CD4-positive, alpha-beta T cell treated with Interleukin-15 for 1 hour (primary cell): ENCODE measurements around the gene ADAM17.
"Not testable (repeated sequence)": the region's sequence is repeated elsewhere in the genome, so short reads cannot be mapped to it uniquely, and the experiment has no call there.

Source experiments
- DNase-seq: peaks from one replicate; pipeline ENCODE4 v3.0.0-alpha.2; 2020

ADAM17 gene

DNA sequence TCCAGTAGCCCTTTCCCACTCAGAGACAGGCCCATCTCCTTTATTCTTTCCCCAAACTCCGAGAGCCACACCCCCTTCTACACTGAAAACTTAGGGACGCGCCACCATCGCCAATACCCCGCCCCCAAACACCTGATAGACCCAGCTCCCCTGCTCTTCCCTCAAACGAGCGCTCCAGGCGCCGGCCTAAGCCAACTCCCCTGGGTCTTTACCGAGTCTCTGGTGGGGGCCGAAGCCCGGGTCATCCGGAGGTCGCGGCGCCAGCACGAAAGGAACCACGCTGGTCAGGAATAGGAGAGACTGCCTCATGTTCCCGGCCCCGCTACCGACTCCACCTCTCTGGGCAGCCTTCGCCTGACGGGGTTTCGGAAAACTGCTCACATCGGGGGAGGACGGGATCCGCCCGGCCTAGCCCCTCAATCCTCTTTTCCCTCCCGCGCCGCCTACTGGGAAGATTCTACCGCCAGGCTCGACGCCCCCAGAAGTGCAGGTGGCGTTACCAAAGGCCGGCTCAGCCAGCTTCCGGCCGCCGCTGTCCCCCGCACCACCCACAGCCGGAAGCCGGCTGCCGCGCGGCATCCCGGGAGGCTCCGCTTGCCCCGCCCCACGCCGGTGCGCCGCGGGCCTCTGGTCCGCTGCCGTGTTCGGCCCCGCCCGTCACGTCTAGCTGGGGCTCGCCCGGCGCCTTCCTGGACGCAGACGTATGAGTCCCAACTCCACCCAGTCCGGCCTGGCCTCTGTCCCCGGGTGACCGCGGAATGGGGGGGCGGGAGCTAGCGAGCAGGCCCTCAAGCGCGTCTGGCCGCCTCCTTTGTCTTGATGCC, at the start of gene ADAM17:
Gene ADAM17, minus strand, starts transcription at position 534 of the 824 bp plus-strand sequence. Its CDS starts 225 bp downstream, at position 309.
- DNase-seq: peak; percentile 92

GRCh38 chr2:9602412-9602811, 46.8 kb upstream of the ADAM17 start:
- DNase-seq: no peak

DNA sequence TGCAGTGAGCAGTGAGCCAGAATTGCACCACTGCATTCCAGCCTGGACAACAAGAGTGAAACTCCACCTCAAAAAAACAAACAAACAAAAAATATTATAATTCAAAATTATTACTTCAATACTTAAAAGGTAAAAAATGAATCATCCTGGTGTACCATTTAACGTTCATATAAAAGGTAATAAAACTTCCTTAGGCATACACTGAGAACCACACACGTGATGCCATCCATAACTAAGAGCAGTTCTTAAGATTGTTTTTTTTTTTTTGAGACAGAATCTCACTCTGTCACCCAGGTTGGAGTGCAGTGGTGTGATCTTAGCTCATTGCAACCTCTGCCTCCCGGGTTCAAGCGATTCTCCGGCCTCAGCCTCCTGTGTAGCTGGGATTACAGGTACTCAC, 45.8 kb upstream of the ADAM17 start:
- no peak for DNase-seq

GRCh38 chr2:9599430-9599829, 43.8 kb upstream of the ADAM17 start:
- DNase-seq: no peak

DNA sequence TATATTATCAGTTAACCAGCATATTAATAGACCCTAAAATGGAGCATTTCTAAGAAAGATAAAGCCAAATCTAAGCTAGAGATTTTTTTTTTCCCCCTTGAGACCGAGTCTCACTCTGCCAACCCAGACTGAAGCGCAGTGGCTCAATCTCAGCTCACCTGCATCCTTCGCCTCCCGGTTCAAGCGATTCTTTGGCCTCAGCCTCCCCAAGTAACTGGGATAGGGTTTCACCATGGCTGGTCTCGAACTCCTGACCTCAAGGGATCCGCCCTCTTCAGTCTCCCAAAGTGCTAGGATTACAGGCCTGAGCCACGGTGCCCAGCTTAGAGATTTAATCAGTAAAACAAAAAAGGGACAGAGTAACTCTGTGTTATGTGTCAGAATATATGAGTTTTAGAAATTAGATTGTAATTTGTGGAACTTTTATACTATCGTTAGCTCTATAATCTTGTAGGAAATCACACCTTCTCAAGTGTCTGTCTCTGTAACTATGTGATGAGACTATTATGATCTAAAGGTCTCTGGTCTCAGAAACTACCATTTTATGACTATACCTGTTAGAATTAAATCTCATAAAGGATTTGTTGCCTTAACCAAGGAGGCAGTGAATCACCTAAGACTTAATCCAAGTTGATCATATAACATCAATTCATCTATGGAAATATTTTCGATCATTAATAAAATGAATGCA, 41.1 kb upstream of the ADAM17 start:
- DNase-seq: no peak

DNA sequence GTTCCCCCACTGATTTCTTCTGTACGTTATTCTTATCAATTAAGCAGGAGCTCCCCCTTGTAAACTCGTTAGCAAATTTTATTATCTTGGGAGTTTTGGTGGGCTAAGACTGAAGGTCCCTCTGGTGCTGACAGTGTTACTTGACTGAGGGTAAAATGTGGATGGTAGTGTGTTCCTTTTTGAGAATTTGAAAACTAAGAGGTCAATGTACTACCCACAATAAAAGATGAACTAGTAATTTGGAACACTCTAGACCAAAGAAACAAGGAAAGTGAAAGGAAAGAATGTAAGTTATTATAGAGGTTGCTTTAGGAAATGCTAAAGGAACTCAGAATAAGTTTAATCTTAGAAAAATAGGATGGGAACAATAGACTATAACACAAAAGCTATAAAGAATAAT, 40.1 kb upstream of the ADAM17 start:
- no peak for DNase-seq

- DNase-seq: not testable (repeated sequence)
These were observed 39.6 kb upstream of the ADAM17 start for GRCh38 chr2:9595256-9595655.

- DNase-seq: no peak
These were observed 38.9 kb upstream of the ADAM17 start for GRCh38 chr2:9594366-9595054.

DNA sequence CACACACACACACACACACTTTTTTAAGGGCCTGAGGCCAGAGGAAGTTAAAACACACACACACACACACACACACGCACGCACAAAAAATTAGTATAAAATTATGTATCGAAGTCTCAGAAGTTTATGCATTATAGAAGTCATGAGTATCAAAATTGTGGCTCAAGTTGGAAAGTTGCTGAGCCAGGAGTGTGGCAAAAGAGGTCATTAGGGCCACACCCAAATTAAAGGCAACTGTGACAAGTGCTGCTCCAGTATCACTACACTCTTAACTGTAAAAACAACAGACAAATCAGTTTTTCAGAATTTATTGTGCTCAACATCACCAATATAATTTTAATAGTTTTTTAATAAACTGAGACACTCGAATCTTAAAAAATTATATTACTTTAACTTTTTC, 38.3 kb upstream of the ADAM17 start:
- no peak for DNase-seq

- DNase-seq: no peak
These were observed 37.1 kb upstream of the ADAM17 start for GRCh38 chr2:9592699-9593098.

DNA sequence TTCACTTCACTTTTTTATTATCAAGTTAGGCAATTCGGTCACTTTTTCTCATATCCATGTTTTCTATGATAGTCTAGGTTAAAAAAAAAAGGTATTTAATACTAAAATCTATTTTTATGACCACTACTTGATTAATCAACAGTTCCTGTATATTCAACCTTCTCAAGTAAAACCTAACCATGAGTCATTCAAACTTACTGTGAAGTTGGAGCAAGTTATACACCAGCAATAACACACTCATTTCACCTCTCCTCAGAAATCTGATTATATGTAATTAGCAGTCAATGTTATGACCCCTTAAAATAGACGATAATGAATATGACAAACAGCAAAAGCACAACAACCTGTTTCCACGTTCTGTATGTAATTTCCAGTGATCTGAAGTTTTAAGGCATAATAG, 35.0 kb upstream of the ADAM17 start:
- no peak for DNase-seq

DNA sequence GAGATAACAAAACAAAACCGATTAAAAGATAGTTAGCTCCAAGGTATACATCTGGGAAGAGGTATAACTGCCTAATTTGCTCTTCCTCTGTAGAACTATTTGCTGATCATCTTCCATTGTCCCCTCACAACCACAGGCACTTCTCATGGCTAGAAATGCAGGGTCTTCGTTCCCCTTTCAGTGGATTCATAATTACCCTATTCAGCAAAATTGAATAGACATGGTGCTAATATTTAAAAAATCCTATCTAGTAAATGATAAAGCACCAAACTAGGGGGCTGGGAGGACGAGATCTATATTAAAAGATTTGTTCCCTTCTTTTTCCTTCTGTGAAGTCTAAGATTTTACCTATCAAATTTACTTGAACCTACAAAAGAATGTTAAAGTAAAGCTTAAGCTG, 30.8 kb upstream of the ADAM17 start:
- no peak for DNase-seq

DNA sequence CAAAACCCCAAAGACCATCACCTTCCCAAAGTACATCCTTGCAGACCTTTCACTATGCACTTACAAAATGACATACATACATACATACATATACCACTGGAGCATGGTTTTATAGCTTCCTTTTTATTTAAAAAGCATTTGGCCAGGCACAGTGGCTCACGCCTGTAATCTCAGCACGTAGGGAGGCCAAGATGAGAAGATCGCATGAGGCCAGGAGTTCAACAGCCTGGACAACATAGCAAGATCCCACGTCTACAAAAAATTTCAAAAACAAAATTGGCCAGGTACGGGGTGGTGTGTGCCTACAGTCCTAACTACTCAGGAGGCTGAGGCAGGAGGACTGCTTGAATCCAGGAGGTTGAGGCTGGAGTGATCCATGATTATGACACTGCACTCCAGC, 29.9 kb upstream of the ADAM17 start:
- no peak for DNase-seq

- not testable (repeated sequence) for DNase-seq
These were observed 29.3 kb upstream of the ADAM17 start for GRCh38 chr2:9584902-9585301.

- no peak for DNase-seq
These were observed 27.0 kb upstream of the ADAM17 start for GRCh38 chr2:9582624-9583023.

DNA sequence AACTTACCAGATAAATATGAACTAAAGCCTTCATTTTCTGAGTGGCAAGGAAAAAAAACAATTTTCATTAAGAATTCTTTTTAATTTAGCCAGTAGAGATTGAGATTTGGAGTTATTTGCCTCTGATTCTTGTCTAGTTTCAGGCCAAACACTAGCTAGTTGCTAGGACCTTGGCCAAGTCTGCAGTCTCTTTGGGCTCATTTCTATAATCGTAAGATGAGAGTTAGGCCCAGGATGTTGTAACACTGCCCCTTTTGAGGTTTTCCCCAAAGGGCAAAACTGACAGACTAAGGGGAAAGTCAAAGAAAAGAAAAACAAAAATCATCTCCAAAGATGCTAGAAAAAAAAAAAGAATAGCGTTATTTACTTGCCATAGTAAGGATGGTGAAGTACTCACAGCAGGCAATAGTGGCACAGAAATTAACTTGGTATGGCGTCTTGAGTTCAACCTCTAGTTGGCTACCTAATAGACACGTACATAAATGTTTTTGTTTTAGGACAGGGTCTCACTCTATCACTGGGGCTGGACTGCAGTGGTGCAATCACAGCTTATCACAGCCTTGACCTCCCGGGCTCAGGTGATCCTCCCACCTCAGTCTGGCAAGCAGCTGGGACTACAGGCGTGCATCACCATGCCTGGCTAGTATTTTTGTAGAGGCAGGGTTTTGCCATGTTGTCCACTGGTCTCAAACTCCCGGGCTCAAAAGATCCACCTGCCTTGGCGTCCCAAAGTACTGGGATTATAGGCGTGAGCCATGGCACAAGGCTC, 23.0 kb upstream of the ADAM17 start:
- no peak for DNase-seq

- DNase-seq: no peak
These were observed 18.7 kb upstream of the ADAM17 start for GRCh38 chr2:9574331-9574730.

GRCh38 chr2:9573840-9574239, 18.2 kb upstream of the ADAM17 start:
- DNase-seq: no peak

DNA sequence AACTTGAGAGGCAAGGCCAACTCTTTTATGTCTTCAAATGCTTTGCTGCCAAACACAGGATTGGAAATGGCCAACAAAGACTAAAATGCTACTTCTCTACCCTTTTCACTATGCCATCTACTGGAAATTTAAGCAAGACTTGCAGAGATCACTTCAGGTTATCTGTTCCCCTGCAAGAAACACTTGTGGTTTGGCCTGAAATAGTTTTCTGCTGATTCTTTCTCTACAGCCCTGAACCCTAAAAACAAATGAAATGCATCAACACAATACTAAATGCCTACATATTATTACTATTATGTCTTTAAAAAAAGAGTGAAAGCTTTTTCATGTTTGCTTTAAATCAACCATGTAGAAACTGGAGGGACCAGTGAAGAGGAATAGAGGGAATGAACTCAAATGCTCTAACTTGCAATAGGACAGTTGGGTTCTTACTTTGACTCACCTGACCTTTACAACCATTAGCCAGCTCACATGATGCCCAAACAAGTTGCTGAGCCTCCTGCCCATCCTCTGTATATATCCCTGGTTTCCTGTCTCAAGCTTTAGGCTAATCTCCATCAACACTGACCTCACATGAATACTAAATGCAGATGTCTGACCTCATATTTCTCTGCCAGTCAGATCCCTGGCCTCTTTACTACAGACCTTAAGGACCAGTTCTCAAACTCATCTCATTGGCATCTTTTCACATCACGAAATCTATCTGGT, 17.5 kb upstream of the ADAM17 start:
- DNase-seq: no peak

DNA sequence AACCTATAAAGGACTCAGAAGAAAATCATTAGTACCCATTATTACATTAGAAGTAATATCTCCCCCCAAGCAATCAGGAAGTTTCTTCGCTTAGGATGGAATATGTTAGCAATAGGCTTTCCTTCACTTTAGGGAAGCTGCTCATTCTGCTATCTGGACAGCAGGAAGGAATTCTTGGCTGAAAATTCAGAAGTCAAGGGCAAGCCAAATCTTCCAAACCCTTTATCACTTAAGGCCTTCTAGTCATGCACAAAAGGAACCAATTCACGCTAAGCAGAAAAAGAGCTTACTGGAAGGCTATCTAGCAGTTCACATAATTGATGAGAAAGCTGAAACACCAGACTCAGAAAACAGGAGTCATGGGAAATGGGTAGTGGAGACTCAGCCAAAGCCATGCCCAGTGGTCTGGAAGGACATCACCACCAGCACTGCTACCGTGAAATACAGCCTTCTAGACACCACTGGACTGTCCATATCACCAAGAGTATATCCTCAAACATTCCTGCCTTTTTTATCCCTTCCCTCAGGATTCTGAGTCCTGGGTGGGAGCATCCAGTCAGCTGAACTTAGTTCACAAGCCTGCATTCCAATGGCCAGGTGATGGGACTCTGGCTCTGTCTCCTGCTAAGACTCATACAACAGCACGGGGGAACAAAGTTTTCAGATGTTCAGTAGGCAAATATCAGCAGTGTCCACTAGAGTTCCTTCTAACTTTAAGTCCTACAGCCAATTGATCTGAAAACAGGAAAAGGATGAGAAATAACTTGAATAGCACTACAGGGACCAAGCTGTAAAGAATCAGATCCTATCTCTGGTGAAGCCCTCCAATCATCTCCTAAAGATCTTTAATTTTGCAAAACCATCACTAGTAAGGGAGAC, 14.8 kb upstream of the ADAM17 start:
- DNase-seq: no peak

- DNase-seq: no peak
These were observed 10.0 kb upstream of the ADAM17 start for GRCh38 chr2:9565436-9566153.
